ENCODE measurements around the gene MIB1. TPM values are rescaled to one million over a fixed set of nuclear protein-coding genes. Genes with fewer than 3 reads are reported as not detected.

MIB1 gene
- total and polyA plus RNA-seq, 9 donors = 24.4 to 58.9 (median 41.4) TPM

- Histone ChIP-seq H3K27me3 (ENCODE audit: control insufficient read depth, insufficient read depth, low read length) (no peaks in the 10 kb centered on the region), H3K36me3 (ENCODE audit: control insufficient read depth, insufficient read depth, low read length) (no peaks in the 10 kb centered on the region), H3K4me1 (ENCODE audit: control insufficient read depth, insufficient read depth, low read length) (no peaks in the 10 kb centered on the region), H3K4me3 (ENCODE audit: low read length) (no peak overlapping the region), H3K9me3 (replicated peaks; ENCODE audit: control insufficient read depth, low read depth, low read length) (no peaks in the 10 kb centered on the region), H3K27ac (ENCODE audit: low read length) (no peak overlapping the region)
- no CpG with 5 or more reads among the region's 2 CpGs for WGBS (ENCODE audit: insufficient coverage)
- no peak for DNase-seq
Observed at GRCh38 chr18:21916594-21916993, 176.0 kb downstream of the MIB1 start.

- no CpG with 5 or more reads among the region's 1 CpG for WGBS (ENCODE audit: insufficient coverage)
- DNase-seq = no peak
- Histone ChIP-seq H3K27me3 (ENCODE audit: control insufficient read depth, insufficient read depth, low read length) (no peaks in the 10 kb centered on the region), H3K27ac (ENCODE audit: low read length) (no peak overlapping the region), H3K9me3 (replicated peaks; ENCODE audit: control insufficient read depth, low read depth, low read length) (no peaks in the 10 kb centered on the region), H3K4me3 (ENCODE audit: low read length) (no peak overlapping the region), H3K36me3 (ENCODE audit: control insufficient read depth, insufficient read depth, low read length) (no peaks in the 10 kb centered on the region), H3K4me1 (ENCODE audit: control insufficient read depth, insufficient read depth, low read length) (no peaks in the 10 kb centered on the region)
Observed at GRCh38 chr18:21918693-21919092, 178.1 kb downstream of the MIB1 start.

Other genes starting within 250 kb of the MIB1 start
- gene ESCO1, start 140.1 kb upstream of the MIB1 start, total RNA-seq = 28.5 TPM
- gene ESCO1, start 140.1 kb upstream of the MIB1 start, polyA plus RNA-seq (ENCODE audit: insufficient read depth in 1 of 8, insufficient read length in 8 of 8, low replicate concordance in 1 of 8) = 10 to 100 TPM; 16.9 to 20.7 (median 19.2) TPM
- gene SNRPD1, start 128.5 kb upstream of the MIB1 start, total RNA-seq = 61.2 TPM
- gene SNRPD1, start 128.5 kb upstream of the MIB1 start, polyA plus RNA-seq (ENCODE audit: insufficient read depth in 1 of 8, insufficient read length in 8 of 8, low replicate concordance in 1 of 8) = 100 to 1,000 TPM in 5 of 8 donors, 10 to 100 TPM in 3; 91.3 to 140 (median 110) TPM
- 6.9 TPM for gene ABHD3, start 36.0 kb upstream of the MIB1 start, total RNA-seq
- gene ABHD3, start 36.0 kb upstream of the MIB1 start, polyA plus RNA-seq (ENCODE audit: insufficient read depth in 1 of 8, insufficient read length in 8 of 8, low replicate concordance in 1 of 8) = 10 to 100 TPM in 4 of 8 donors, 1 to 10 TPM in 4; 7.1 to 13.8 (median 10.0) TPM

All from muscle of leg (tissue), 11 donors.